ENCODE data around the gene RGL4.
"Not testable (repeated sequence)": the region's sequence is repeated elsewhere in the genome, so short reads cannot be mapped to it uniquely, and the experiment has no call there.

DNA sequence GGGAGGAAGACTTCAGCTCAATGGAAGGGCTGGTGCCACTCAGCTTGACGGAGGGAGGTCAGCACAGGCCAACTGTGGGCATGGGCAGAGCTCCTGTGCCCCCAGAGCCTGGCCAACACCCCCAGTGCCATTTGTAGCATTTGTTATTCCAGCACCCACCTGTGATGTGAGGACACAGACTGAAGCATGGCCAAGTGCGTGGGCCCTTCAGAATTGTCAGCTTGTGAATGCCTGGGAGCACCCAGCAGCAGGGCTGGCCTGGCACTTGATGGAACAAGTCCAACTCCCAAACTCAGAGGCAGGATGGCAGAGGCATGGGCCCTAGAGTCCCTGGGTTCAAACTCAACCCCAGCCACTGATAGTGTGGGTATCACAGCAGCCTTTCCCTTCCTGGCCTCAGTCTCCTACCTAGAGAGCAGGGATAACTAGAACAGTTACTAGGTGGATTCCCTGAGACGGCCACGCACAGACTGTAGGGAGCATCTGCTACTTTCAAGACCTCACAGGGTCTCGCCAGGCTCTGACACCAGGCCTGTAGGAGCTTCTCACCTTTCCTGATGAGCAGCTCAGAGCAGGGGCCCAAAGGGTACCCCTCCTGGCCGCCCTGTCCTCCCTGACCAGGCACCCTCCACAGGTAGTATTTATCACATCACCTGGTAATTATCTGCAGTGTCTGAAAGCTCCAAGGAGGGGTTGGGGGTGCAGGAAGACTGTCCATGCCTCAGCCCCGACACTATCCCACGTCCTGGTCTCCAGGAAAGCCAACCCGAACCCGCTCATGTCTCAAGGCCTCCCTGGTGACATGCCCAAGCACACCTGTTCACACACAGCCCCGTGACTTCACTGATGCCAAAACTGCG, 13.7 kb upstream of the RGL4 start:
- TF ChIP-seq, protein P1, sequence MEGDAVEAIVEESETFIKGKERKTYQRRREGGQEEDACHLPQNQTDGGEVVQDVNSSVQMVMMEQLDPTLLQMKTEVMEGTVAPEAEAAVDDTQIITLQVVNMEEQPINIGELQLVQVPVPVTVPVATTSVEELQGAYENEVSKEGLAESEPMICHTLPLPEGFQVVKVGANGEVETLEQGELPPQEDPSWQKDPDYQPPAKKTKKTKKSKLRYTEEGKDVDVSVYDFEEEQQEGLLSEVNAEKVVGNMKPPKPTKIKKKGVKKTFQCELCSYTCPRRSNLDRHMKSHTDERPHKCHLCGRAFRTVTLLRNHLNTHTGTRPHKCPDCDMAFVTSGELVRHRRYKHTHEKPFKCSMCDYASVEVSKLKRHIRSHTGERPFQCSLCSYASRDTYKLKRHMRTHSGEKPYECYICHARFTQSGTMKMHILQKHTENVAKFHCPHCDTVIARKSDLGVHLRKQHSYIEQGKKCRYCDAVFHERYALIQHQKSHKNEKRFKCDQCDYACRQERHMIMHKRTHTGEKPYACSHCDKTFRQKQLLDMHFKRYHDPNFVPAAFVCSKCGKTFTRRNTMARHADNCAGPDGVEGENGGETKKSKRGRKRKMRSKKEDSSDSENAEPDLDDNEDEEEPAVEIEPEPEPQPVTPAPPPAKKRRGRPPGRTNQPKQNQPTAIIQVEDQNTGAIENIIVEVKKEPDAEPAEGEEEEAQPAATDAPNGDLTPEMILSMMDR (IDR thresholded peaks at IDR 0.05), result not testable (repeated sequence)
- not testable (repeated sequence) for TF ChIP-seq POLR2A (IDR thresholded peaks at IDR 0.05; ENCODE audit: low read depth); POLR2AphosphoS5 (IDR thresholded peaks at IDR 0.05); EP300 (IDR thresholded peaks at IDR 0.05)
